Loucy (cell line): ENCODE data around the gene DAGLA.

Experiments used
- CTCF ChIP-seq: fragments of 200-600 bp; sonication (generic); conservative IDR thresholded peaks from 2 replicates; pipeline ENCODE4 v1.5.1; 2014; ENCODE audit warnings: mild to moderate bottlenecking, antibody characterized with exemption, low read length
- EZH2phosphoT487 ChIP-seq: fragments of 200-600 bp; IDR thresholded peaks from 2 replicates; pipeline ENCODE4 v1.6.1; 2018; ENCODE audit warnings: antibody characterized with exemption, mild to moderate bottlenecking, moderate library complexity, borderline replicate concordance

- no peak for TF ChIP-seq CTCF
- TF ChIP-seq EZH2phosphoT487, result no peak
These were observed 83.9 kb downstream of the DAGLA start for GRCh38 chr11:61763930-61764605.
